GM21515 (cell line): Measurements from ENCODE around the gene FGD3.

ENCODE experiments used
- ATAC-seq: cut with Tn5 transposase; IDR thresholded peaks from one replicate; pipeline ENCODE4 v1.9.1; 2021; ENCODE audit not compliant: unreplicated experiment

The FGD3 gene

DNA sequence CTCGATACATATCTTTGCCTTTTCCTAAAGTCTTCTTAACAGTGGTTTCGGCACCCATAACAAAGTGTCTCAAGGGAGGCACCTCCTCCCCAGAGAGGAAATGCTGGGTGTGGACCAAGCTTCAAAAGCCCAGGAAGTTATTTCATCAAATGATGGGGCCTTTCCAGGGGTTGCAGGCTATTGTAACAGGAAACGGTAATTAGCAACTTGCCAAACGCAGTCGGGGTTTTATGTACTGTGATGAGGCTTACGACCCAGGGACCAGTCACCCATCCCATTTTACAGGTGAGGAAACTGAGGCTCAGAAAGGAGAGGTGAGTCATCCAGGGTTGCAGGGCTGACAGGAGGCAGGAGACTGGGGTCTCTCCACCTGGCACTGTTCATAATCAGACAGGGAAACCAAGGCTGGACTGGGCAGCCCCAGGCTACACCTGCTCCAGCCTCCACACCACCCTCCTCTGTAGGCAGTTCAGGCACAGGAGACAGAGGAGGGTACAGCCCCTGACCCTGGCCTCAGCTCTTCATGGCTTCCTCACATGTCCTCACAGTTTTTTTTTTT, 81.2 kb downstream of the FGD3 start:
- no peak for ATAC-seq

DNA sequence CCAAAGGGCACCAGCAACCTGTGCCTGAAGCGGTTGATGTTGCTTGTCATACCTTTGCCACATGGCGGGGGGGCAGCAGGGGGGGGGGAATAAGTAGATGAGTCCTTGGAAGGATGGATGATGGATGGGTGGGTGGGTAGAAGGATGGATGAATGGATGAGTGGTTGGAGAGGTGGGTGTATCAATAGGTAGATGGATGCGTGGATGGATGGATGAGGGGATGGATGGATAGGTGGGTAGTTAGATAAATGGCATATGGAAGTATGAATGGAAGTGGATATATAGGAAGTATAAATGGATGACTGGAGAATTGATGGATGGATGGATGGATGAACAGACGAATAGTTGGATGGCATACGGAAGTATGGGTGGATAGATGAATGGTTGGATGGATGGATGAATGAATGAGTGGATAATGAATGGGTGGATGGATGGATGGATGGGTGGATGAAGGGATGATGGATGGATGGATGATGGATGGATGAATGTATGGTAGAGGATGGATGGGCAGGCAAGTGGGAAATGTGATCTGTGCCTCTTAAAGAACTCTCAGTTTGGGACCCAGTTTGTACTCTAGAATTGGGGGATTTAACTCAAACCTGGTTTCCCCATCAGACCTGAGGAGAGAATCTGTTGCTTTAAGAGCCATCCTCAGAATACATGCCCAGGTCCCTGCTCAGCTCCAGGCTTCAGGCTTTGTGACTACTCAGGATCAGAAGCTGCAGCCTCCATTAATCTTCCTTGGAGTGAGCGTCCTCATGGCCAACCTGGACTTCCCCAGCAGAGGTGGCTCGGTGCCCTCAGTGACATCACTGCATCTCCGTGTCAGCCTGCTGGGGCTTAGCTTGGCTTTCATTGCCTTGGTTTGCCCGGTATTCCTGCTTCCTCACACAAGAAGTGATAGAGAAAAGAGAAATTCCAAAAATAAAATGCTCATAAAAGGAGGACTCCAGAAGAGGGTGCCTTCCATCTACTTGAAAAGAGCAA, 83.6 kb downstream of the FGD3 start:
- no peak for ATAC-seq

DNA sequence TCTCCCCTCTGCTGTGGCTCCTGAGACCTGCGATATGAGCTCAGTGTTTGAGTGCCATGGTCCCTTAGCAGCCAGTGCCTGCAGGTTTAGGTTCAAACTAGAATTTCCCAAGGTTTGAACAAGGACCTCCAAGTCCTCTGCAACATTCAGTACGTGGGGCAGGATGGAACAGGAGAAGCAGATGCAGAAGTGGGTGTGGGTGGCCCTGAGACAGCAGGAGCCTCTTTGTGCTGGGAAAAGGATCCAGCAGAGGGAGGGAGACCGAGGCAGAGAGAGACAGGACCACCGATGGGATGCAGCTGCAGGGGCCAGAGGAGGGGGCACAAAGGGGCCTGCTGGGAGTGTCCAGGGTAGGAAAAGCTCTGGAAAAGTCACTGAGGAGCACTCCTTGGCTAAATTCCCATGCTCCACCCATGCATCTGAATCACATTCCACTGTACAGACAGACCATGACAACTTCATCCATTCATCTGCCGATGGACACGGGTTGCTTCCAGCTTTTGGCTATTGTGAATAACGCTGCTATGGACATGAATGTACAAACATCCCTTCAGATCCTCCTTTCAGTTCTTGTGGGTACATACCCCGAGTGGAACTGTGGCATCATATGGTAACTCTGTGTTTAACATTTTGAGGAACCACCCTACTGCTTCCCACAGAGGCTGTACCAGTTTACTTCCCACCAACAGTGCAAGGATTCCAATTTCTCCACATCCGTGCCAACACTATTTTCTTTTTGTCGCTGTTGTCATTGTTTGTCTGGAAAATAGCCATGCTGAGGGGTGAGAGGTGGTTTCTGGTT, 84.5 kb downstream of the FGD3 start:
- ATAC-seq, result no peak

DNA sequence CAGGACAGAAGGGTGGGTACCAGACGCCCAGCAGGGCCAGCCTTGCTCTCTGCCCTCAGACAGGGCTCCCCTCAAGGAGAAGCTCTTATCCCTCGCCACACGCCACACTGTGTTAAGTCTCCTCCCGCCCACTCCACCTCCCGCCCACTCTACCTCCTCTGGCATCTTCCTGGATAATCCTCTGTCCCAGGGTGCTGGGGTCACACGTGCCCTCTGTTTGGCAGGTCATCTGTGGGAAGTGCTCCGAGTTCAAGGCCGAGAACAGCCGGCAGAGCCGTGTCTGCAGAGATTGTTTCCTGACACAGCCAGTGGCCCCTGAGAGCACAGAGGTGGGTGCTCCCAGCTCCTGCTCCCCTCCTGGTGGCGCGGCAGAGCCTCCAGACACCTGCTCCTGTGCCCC, 85.2 kb downstream of the FGD3 start:
- ATAC-seq, result no peak

DNA sequence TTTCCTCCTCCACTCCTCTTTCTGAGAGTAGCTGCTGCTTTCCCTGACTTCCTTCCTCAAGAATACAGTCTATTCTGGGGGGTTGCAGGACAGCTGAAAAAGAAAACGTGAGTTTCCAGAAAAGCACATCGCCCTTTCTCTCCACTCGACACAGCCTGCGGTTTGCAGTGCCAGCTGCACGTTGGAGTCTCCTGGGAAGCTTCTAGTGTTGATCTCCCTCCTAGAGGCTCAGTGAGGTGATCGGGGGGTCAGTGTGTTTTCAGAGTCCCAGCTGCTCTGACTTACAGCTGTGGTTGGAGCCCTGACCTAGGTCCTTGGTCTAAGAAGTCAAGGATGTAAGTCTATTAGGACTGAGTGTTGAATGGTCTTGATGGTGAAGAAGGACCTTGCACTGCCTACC, 86.2 kb downstream of the FGD3 start:
- ATAC-seq, result no peak

DNA sequence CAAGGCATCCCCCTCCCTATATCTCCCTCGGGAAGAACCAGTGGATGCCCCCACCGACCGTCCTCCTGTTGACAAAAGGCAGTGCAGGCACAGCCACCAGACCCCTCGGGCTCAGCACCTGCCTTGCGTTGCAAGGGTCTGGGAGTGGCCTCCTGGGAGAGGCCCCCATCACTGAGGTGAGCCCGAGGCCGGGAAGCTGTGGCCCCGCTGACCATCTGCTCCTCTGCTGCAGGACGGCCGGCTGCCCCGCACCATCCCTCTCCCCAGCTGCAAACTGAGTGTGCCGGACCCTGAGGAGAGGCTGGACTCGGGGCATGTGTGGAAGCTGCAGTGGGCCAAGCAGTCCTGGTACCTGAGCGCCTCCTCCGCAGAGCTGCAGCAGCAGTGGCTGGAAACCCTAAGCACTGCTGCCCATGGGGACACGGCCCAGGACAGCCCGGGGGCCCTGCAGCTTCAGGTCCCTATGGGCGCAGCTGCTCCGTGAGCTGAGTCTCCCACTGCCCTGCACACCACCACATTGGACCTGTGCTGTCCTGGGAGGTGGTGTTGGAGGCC, 87.9 kb downstream of the FGD3 start:
- no peak for ATAC-seq

DNA sequence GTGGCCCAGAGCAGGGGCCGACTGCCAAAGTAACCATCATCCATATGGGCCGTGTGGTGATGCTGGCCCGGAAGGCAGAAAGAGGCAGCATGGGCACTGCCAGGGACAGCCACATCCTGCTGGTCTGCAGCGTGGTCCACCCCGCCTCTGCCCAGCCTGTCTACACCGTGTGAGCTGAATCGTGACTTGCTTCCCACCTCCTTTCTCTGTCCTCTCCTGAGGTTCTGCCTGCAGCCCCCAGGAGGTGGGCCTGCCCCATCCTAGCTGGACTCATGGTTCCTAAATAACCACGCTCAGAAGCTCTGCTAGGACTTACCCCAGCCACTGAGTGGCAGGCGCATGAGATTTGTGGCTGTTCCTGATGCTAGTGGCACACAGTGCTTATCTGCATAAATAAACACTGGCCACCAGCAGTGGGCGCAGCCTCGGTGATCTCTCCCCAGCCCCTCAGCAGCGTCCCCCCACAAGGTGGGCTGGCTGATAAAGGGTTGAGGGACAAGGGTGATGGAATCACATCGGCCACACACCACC, 88.6 kb downstream of the FGD3 start:
- ATAC-seq, result no peak

DNA sequence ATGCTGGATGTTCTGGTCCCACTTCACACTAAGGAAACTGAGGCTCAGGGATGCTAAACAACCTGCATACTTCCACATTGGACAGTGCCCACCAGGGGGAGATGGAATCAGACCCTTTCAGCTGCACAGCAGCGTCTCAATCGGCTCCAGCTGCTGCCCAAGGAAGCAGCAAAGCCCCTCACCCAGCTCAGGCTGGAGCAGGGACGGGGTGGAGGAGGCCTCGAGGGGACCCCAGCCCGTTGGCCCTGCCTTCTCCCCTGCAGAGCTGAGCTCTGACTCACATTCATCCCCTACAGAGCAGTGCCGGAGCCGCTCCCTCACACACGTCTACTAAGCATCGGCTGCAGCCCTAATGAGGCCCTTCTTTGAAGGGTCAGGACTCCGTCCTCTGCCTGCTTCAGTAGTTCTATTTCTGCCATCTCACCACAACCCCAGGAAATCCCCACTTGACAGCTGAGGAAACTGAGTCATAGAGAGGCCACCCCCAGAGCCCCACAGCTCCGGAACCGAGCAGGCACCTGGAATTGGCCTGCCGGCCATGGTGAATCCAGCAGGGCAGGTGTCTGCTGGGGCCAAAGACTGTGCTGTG, 89.7 kb downstream of the FGD3 start:
- no peak for ATAC-seq

DNA sequence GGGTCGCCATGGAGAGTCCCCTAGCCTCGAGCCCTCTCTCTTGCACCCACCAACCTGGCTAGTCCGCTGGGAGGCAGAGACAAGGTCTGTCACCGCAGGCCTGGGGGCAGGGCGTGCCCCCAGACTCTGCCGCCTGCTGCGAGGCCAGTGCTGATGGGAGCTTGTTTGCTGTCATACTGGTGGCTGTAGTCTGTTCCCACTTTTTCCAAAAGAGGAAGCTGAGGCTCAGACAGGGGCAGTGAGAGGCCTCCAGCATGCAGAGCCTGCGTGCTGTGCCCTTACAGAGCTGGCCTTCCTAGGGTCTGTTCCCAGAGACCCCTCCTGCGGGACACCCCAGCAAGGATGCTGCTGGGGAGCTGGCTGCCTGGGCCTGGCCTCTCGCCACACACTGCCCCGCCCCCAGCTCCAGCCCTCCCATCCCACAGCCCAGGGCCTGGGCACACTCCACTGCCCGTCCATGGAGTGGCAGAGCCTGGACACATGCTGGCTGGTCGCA, 90.2 kb downstream of the FGD3 start:
- ATAC-seq, result no peak

DNA sequence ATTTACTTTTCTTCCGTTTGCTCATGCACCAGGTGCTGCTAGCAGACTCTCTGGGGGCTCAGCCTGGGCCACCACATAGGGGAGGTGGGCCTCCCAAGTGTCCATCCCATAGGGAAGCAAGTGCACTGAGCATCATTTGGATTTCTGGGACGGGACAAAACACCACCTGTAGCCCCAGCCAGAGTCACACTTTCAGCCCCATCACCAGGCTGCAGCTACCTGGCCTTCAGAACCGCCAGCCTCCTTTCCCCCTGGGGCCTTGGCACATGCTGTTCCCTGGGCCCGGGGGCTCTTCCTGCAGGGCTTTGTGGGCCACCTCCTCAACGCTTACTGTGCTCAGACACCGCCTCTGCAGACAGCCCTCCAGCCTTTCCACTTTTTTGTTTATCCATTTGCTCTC, 91.6 kb downstream of the FGD3 start:
- ATAC-seq, result no peak

DNA sequence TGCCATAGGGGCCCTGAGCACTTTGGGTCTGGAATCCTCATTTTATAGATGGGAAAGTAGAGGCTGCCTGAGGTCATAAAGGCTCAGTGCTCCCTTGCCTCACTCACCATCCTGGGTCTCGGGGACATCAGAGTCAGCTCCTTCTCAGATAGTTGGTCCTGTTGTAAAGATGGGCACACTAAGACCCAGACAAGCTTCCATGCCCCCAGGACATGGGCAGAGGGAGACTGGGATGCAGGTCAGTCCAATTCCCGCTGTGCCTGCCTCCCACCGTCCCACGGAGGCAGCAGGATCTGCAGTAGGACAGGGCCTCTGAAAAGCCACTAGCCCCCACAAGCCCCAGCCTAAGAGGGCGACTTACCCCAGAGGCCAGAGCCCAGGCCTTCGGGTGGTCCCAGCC, 92.1 kb downstream of the FGD3 start:
- no peak for ATAC-seq

DNA sequence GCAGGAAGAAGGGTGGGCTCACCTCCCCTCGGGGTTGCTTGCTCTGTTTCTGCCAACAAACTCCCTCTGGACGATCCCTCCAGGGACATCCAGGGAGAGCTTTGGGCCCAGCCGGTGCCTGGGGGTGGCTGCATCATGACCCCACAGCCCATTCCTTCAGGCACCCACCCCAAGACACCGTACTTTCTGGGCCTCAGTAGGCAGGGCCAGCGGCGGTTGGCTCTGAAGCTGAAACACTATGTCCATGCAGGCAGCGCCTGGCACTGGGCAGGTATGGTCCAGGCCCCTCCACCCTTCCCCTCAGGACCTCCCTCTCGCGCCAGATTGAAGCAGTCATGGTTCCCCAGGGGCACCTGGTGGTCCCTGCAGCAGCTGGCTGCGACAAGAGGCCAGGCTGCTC, 92.7 kb downstream of the FGD3 start:
- ATAC-seq, result no peak

DNA sequence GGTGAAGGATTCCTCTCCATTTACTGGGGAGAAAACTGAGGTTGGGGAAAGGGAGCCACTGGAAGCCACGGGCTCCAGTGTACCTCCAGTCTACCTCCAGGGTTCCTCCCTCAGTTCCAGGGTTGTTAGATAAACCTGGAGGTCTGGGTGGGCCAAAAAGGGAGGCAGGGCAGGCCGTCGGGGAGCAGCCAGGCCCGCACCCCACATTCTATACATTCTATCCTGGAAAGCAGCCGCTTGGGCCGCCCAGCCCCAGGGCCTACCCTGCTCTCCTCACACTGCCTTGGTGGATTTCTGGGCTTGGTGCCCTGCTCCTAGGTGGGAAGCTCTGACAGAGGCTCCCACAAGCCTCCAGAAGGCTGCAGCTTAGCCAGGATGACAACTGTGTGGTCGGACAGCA, 93.1 kb downstream of the FGD3 start:
- no peak for ATAC-seq

DNA sequence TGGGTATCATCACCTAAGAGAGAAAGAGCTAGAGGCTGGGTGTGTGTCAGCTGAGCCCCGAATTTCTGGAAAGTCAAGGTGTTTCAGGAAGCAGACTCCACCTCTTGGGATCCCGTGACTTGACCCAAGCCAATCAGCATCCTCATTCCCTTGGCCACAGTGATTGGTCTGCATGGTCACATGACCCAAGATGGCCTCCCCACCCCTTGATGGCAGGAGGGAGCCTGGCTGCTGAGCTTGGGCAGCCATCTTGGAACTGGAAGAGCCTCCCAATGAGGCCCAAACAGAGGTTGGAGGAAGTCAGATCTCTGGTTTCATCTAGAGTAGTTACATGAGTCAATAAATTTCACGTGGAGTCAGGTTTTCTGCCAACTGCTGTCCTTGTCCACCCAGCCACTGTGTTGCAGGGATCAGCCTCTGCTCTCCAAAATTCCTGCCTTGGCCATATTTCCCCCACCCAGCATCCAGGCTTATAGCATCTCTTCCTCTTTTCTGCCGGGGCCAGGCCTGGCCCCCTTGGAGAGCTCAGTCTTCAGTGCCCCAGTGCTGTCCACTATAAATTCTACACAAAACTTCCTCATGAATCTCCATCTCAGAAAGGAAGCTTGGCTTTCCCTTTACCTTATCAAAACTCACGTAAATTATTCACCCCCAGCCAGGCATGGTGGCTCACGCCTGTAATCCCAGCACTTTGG, 93.9 kb downstream of the FGD3 start:
- ATAC-seq, result no peak

DNA sequence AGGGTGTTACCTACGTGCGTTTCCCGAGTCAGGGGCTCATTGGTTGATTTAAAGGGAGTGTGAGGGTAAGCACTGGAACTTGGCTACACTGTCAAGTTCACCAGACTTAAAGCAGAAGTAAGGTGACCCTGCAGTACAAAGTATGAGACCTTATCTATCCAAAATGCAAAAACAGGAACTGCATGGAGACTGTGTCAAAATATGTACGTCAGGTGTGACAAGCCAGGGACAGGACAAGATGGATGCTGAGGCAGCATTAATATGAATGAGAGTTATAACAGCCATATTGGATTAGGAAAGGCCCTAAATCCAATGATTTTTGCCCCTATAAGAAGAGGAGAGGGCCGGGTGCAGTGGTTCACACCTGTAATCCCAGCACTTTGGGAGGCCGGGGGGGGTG, 95.8 kb downstream of the FGD3 start:
- ATAC-seq, result no peak

DNA sequence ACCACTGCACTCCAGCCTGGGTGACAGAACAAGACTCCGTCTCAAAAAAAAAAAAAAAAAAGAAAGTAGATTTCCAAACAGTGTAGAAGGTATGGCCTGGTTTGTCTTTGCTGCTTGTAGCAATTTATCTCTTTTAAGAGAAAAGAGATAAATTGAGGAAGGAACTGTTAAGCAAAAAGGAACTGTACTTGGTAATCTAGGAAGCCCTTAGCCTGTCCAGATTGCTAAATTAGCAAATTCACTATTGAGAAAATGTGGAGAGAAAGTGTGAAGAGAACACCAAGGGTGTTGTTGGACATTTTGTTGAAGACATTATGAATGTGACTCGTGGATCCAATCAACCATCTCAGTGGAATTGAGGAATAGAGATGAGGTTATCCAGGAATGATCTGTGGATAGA, 98.2 kb downstream of the FGD3 start:
- no peak for ATAC-seq

DNA sequence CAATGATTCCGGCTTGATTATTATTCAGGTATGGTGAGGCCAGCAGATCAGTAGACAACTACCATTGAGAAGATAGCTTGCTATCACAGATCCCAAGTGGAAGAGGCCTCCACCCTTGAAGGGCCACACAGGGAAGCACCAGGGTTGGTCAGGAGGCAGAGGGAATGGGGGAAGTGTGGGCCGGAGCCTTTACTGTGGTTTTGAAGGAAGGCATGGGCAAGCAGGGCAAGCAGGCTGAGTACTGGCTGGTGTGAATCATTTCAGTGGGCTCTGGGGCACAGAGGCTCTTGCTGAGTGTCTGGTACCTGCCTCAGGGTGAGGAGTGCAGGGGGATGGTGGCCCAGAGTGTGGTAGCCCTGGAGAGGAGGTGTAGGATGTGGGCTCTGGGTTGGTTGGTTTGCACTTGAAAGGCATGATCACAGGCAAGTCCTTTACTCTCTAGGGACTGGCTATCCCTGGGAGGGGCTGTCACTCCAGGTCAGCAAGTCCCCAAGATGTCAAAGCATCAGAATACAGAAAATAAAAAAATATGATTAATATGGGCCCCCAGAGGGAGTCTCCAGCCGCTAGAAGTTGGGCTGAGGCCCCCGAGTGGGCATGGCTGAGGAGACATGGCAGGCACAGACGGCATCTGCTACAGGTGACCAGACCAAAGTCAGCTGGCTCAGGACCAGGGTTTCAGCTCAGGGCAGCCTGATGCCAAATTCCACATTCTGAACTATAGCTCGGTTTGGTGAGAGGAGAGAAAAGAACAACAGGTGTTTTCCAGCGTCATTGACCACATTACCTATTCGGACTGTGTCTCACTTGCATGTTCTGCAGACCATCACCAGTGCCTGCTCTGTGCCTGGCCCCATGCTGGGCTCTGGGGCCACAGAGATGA, 101.5 kb downstream of the FGD3 start:
- no peak for ATAC-seq

DNA sequence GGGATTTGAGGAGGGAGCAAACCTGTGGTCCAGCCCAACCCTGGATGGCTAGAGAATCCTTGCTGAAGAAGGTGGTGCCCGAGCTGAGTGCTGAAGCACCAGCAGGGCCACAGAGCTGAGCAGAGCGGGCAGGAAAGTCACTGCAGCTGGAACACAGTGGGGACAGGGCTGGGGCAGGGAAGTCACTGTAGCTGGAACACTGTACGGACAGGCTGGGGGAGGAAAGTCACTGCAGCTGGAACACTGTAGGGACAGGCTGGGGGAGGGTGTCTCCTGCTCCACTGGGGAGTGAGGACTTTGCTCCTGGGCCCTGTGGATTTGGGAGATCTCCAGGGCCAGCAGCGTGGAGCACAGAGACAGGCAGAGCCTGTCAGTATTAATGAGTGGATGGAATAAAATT, 102.2 kb downstream of the FGD3 start:
- ATAC-seq, result no peak

DNA sequence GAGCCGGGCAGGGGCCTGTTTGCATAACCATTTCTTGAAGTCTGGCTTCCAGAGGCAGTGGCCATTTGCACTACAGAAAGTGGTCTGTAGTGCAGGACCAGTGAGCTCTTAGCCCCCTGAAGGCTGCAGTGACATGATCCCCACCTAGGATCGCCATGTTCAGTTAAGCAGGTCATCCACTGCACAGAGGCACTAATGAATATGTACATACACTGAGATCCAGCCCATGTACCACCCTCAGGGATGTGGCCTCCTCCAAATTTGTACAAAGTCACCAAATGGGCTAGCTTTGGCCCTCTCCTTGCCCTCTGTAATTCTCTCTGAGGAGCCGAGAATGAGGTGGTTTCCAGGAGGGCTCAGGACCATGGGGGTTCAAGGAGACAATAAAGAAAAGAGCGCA, 102.9 kb downstream of the FGD3 start:
- ATAC-seq, result no peak
